GM04503 (cell line): ENCODE data around the gene FEM1B.
A peak's percentile ranks its signal among the peaks of the same experiment; 100 is the strongest.

ENCODE experiments used
- DNase-seq: peaks from one replicate; pipeline ENCODE4 v3.0.0-alpha.2; 2012; ENCODE audit warnings: low read depth

Gene FEM1B

DNA sequence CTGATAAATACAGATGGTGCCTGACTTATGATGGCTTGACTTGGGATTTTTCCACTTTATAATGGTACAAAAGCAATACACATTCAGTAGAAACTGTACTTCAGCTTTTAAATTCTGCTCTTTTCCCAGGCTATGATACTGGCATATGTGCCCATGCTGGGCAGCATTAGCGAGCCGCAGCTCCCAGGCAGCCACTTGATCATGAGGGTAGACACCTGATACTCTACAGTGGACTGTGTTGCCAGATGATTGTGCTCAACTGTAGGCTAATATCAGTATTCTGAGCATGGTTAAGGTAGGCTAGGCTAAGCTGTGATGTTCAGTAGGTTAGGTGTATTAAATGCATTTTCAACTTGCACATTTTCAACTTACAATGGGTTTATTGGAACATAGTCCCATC is 17.7 kb upstream of the FEM1B start:
- DNase-seq: no peak

DNA sequence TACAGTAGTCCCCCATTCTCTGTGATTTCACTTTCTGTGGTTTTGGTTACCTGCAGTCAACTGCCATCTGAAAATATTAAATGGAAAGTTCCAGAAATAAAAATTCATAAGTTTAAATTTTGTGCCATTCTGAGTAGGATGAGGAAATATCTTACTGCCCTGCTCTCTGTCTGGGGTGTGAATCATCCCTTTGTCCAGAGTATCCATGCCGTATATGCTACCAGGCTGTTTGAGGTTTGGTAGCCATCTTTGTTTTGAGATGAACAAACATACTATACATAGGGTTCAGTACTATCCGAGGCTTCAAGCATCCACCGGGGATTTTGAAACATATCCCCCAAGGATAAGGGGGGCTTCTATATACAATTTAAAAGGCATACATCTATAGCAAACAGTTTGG is 16.3 kb upstream of the FEM1B start:
- DNase-seq: no peak

DNA sequence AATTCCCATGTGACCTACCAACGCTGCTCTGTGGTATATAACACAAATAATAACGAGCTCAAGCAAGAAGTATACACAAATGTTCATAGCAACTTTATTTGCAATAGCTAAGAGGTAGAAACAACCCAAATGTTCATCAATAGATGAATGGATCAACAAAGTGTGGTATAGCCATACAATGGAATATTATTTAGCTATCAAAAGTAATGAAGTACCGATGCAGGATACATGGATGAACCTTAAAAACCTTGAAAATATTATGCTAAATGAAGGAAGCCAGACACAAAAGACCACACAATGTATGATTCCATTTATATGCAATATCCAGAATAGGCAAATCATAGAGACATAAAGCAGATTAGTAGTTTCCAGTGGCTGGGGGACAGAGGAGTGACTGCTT is 15.6 kb upstream of the FEM1B start:
- no peak for DNase-seq

DNA sequence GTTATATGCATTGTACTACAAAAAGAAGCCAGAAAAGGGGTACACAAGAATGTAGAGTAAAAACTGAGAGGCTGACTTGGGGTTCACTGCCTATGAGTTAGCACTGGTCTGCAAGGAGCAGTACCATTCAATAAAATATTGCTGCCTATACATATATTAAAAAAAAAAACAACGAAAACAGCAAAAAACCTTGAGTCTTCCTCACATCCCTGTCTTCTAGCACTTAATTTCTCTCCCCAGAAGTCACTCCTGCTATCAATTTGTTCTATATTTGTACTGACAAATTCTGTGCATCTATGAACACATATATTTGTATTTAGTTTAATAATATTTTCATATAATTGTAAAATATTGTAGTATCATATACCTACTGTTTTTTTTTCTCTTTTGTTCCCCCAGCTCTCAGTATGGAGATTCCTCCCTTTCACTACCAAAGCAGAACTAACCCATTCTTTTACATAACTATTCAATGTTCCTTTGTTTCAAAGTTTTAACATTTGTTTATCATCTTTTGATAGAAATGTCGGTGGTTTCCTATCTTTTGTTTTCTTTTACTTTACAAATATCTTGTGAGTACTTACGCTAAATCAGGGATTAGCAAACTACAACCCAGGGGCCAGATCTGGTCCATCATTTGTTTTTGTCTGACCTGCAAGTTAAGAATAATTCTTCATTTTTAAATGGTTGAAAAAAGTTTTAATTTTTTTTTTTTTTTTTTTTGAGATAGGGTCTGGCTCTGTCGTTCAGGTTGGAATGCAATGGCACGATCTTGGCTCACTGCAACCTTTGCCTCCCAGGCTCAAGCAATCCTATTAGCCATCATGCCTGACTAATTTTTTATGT is 14.8 kb upstream of the FEM1B start:
- DNase-seq: no peak

DNA sequence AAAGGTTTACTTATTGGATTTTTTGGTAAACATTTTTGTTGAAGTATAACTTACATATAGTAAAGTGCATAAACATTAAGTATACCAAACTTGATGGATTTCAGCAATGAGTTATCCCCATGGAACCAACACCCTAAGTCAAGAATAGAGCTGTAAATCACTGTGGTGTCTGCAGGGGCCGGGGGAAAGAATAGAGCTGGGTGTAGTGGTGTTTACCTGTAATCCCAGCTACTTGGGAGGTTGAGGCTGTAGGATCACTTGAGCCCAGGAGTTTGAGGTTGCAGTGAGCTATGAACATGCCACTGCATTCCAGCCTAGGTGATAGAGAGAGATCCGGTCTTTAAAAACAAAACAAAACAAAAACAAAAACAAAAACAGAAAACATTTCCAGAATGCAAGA is 13.3 kb upstream of the FEM1B start:
- DNase-seq: no peak

GRCh38 chr15:68265081-68265480 is 12.5 kb upstream of the FEM1B start:
- no peak for DNase-seq

- DNase-seq: no peak
These were observed 11.9 kb upstream of the FEM1B start for GRCh38 chr15:68265674-68266073.

- DNase-seq: no peak
These were observed 9.1 kb upstream of the FEM1B start for GRCh38 chr15:68268405-68268804.

- peak; percentile 58 for DNase-seq
These were observed 5.6 kb upstream of the FEM1B start for GRCh38 chr15:68271854-68272471.

GRCh38 chr15:68272721-68273271 is 4.7 kb upstream of the FEM1B start:
- DNase-seq: peak; percentile 48

GRCh38 chr15:68274201-68274848 is 3.2 kb upstream of the FEM1B start:
- DNase-seq: no peak

DNA sequence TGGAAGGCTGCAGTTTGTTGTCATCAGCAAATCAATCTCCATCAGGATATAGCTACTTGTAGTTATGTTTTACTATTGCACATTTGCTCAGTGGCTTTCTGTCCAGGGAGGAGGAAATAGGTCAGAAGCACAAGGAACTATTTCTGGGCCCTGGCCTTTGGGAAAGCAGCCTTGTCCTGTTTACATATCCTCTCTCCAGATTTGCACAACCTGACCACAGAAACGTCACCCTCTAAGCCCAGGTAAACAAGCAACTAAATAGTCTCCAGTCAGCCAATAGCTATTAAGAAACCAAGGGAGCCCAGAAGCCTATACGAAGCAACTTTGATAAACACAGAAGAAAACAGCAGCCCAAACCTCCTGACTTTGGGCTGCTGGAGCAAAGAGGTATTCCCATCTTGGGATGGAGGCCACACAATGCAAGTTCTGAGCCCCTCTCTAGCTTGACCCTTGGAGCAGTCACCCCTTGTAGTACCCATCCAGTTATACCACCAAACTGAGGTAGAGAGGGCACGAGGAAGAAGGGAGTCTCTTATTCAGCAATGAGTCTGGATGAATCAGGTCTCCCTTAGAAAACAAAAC is 2.3 kb upstream of the FEM1B start:
- DNase-seq: no peak

GRCh38 chr15:68276668-68277067 is 877 bp upstream of the FEM1B start:
- no peak for DNase-seq

DNA sequence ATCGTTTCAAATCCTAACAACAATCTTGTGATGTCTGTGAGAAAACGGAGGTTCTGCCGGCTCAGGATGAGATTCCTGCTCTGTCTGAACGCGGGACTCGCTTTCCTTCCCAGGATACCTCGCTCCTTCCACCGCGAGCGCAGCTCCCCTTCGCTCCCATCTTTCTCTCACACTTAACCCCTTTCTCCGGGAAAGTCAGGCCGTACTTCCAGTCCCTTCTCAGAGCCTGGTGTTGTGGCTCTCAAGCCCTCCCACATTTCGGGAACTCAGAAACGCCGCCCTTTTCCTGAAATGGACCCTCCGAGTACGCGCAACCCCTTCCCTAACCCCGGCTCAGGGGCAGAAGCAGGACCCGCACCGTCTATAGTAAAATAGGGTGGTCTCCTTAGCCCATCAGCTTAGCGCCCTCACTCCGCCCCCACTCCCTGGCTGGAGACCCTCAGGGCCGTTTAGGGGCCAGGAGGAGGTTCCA is 378 bp upstream of the FEM1B start:
- DNase-seq: no peak

DNA sequence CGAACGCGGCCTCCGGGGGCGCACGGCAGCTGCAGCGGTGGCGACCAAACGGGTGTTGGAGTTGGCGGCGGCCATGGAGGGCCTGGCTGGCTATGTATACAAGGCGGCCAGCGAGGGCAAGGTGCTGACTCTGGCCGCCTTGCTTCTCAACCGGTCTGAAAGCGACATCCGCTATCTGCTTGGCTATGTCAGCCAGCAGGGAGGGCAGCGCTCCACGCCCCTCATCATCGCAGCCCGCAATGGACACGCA is 725 bp downstream of the FEM1B start:
- no peak for DNase-seq

DNA sequence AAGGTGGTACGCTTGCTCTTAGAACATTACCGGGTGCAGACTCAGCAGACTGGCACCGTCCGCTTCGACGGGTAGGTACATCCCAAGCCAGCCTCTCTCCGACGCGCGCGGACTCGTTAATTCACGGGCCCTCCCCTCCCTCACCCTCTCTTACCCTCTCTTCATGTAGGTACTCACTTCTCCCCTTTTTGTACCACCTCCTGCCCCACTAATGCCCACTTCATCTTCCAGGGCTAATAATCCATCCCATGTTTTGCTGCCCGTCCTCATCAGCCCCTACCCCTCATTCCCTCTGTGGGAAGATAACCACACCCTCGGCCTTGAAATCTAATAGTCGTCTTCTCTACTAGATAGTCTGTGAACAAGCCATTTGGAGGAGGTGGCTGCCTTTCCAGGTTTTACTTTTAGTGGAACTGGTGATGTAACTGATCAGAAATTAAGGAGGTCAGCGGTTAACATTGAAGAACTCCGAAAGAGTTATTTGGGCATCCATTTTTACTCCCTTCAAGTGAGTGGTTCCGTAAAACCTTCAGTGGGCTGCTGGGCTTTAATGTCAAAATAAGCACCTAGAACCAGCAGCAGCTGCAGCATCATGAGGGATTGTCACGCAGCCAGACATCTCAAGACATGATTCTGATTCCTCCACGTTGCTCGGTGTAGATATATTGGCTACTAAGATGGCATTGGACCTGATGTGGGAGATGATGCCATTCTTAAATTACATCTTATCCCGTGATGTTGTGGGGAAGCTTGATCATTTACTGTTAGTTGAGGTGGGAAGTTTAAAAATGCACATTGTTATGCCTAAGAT is 1.3 kb downstream of the FEM1B start:
- DNase-seq: no peak

DNA sequence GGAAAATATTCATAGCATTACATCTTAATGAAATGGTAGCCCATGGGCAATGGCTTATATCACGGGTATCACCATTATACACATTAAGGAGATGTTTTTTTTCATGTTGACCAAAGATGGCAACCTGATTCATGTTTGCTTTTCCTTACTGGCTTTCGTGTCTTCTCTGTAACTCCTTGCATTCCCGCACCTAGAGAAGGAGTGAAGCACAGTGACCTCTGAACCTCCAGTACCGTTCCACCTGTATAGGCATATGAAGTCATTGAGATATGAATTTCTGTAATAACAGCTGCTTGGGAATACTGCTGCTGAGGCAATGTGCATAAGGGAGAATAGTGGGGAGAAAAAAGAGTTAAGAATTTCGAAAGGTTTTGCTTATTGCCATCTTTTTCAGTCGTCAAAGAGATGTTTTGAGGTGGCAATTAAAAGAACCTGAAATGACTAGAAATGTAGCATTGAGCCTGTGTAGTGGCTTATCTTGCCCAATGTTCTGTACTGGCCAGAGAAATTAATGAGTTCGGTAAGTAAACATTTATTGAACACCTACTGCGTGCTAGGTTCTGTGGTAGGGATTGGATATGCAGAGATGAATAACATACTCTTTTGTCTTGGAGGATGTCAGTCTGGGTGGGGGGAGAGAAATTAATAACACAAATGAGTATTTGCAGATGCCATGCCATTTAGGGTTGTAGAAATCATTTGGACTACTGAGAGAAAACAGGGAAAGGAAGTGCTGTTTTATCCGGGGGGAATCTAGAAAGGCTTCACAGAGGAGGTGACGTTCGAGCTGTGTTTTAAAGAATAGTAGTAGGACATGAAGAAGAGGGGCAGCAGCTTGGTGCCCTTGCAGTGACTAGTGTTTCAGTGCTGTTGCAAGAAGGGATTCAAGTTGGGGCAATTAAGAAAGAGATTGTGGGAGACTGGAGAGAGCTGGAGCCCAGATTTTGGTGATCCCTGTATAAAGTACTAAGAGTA is 2.5 kb downstream of the FEM1B start:
- no peak for DNase-seq

DNA sequence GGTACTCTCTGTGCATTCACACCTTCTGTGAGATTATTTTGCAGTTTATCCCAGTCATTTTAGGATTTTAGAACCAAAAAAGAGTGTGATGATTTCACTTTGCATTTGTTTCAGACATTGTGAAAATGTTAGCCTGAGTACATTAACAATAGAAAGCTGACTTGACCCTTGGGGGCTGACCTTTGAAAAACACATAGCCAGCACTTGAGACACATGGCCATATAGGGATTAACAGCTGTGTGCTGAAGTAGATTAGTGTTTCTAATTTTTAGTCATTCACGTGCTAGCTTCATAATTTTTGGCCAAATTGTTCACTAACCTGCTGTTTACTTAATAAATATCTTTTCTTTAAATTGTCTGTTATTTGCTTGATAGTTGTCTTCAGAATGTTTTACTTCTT is 3.5 kb downstream of the FEM1B start:
- DNase-seq: no peak

GRCh38 chr15:68283401-68283800 is 5.9 kb downstream of the FEM1B start:
- no peak for DNase-seq

DNA sequence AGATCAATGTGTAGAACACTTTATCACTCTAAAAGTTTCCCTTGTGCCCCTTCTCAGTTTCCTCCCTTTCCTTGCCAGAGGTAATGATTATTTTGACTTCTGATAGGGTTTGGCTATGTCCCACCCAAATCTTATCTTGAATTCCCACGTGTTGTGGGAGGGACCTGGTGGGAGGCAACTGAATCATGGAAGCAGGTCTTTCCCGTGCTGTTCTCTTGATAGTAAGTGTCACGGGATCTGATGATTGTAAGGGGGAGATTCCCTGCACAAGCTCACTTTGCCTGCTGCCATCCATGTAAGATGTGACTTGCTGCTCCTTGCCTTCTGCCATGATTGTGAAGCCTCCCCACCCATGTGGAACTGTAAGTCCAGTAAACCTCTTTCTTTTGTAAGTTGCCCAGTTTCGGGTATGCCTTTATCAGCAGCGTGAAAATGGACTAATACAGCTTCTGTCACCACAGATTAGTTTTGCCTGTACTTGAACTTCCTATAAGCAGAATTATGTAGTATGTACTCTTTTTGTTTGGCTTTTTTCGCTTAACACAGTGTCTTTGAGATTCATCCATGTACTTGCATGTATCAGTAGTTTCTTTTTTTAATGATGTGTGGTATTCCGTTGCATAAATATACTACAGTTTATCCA is 7.2 kb downstream of the FEM1B start:
- DNase-seq: no peak
